ENCODE data around the gene MIAT.
"Not testable (repeated sequence)": the region's sequence is repeated elsewhere in the genome, so short reads cannot be mapped to it uniquely, and the experiment has no call there.

The MIAT gene

GRCh38 chr22:26702906-26703830 lies 45.8 kb downstream of the MIAT start:
- Histone ChIP-seq H3F3A (ENCODE audit: insufficient read depth) (no peaks in the 10 kb centered on the region), H3K27ac (ENCODE audit: low read depth, low read length) (no peak overlapping the region), H3K4me2 (ENCODE audit: low read depth, low read length, poor library complexity, severe bottlenecking) (no peak overlapping the region), H3K27me3 (ENCODE audit: low read length) (no peaks in the 10 kb centered on the region), H3K9ac (ENCODE audit: low read length) (no peak overlapping the region), H2AFZ (ENCODE audit: low read depth, low read length, severe bottlenecking) (no peak overlapping the region), H3K79me2 (ENCODE audit: insufficient read depth, low read length) (0 out of 2 replicates have a peak, but pooled peaks cover 10% of the 10 kb centered on the region), H3K9me2 (replicated peaks; ENCODE audit: insufficient read depth, low read length) (no peaks in the 10 kb centered on the region), H3K36me3 (ENCODE audit: low read length) (peaks cover 23% of the 10 kb centered on the region), H3K9me3 (ENCODE audit: insufficient read depth, low read length) (0 out of 2 replicates have a peak, but pooled peaks cover 5% of the 10 kb centered on the region), H4K20me1 (ENCODE audit: low read depth, low read length) (no peaks in the 10 kb centered on the region), H3K4me3 (ENCODE audit: insufficient read depth, low read length, poor library complexity, severe bottlenecking) (no peak overlapping the region)
- TF ChIP-seq CTCF (IDR thresholded peaks at IDR 0.05; ENCODE audit: insufficient read depth, low read length, poor library complexity, severe bottlenecking) (no peak), EZH2phosphoT487 (conservative IDR thresholded peaks at IDR 0.05; ENCODE audit: low read length) (no peak)

GRCh38 chr22:26705379-26705778 lies 48.0 kb downstream of the MIAT start:
- H3K4me3 ChIP-seq (ENCODE audit: insufficient read depth, low read length, poor library complexity, severe bottlenecking); H3K9ac ChIP-seq (ENCODE audit: low read length); H3K36me3 ChIP-seq (ENCODE audit: low read length); H3F3A ChIP-seq (ENCODE audit: insufficient read depth); H2AFZ ChIP-seq (ENCODE audit: low read depth, low read length, severe bottlenecking); H3K9me3 ChIP-seq (ENCODE audit: insufficient read depth, low read length); H3K9me2 ChIP-seq (replicated peaks; ENCODE audit: insufficient read depth, low read length); H3K27me3 ChIP-seq (ENCODE audit: low read length); H3K27ac ChIP-seq (ENCODE audit: low read depth, low read length); H4K20me1 ChIP-seq (ENCODE audit: low read depth, low read length): not testable (repeated sequence)
- Histone ChIP-seq H3K4me2 (ENCODE audit: low read depth, low read length, poor library complexity, severe bottlenecking) (peak overlapping the region; percentile 8), H3K79me2 (ENCODE audit: insufficient read depth, low read length) (0 out of 2 replicates have a peak, but pooled peaks cover 10% of the 10 kb centered on the region)

GRCh38 chr22:26707090-26707489 lies 49.7 kb downstream of the MIAT start:
- peaks cover 5% of the 10 kb centered on the region; the same call in 1 of the 2 replicates for H3K36me3 ChIP-seq (ENCODE audit: low read length)

More at GRCh38 chr22:26707090-26707489, 49.7 kb downstream of the MIAT start:
- no peaks in the 10 kb centered on the region for H3K9me3 ChIP-seq (ENCODE audit: insufficient read depth, low read length)
- H2AFZ ChIP-seq (ENCODE audit: low read depth, low read length, severe bottlenecking) = no peak overlapping the region
- H3K4me2 ChIP-seq (ENCODE audit: low read depth, low read length, poor library complexity, severe bottlenecking) = no peak overlapping the region
- no peaks in the 10 kb centered on the region for H3K9me2 ChIP-seq (replicated peaks; ENCODE audit: insufficient read depth, low read length)
- 0 out of 2 replicates have a peak, but pooled peaks cover 10% of the 10 kb centered on the region for H3K79me2 ChIP-seq (ENCODE audit: insufficient read depth, low read length)
- H3K27me3 ChIP-seq (ENCODE audit: low read length) = no peaks in the 10 kb centered on the region
- TF ChIP-seq EZH2phosphoT487 (conservative IDR thresholded peaks at IDR 0.05; ENCODE audit: low read length) (no peak), CTCF (IDR thresholded peaks at IDR 0.05; ENCODE audit: insufficient read depth, low read length, poor library complexity, severe bottlenecking) (no peak)
- no peak overlapping the region for H3K4me3 ChIP-seq (ENCODE audit: insufficient read depth, low read length, poor library complexity, severe bottlenecking)
- H4K20me1 ChIP-seq (ENCODE audit: low read depth, low read length) = no peaks in the 10 kb centered on the region
- no peak overlapping the region for H3K27ac ChIP-seq (ENCODE audit: low read depth, low read length)
- no peaks in the 10 kb centered on the region for H3F3A ChIP-seq (ENCODE audit: insufficient read depth)
- H3K9ac ChIP-seq (ENCODE audit: low read length) = no peak overlapping the region
